Endothelial cell of hepatic sinusoid (primary cell): ENCODE results near the gene CCDC63.
"Not testable (repeated sequence)": the region's sequence is repeated elsewhere in the genome, so short reads cannot be mapped to it uniquely, and the experiment has no call there.

Experiments used
- in situ Hi-C: cut with HindIII; loops from 2 replicates; pipeline ENCODE4 v1.10.0; 2017; ENCODE audit warnings: low sequenced_read_pairs

Gene CCDC63

GRCh38 chr12:110943373-110943772 lies 96.6 kb downstream of the CCDC63 start:
- in situ Hi-C loops, result no loop called here

GRCh38 chr12:110948041-110948440 lies 101.3 kb downstream of the CCDC63 start:
- in situ Hi-C loops, result no loop called here

- in situ Hi-C loops, result not testable (repeated sequence)
Measured at GRCh38 chr12:110950466-110950865, 103.7 kb downstream of the CCDC63 start.

- in situ Hi-C loops, result not testable (repeated sequence)
Measured at GRCh38 chr12:110950867-110951266, 104.1 kb downstream of the CCDC63 start.
